Astrocyte of the spinal cord (primary cell): ENCODE measurements around the gene HID1.

Experiments used
- DNase-seq: peaks from one replicate; pipeline ENCODE4 v3.0.0; 2011; ENCODE audit warnings: low read depth, low spot score
- H3K4me3 ChIP-seq: 2 replicates; pipeline ENCODE4 v1.5.1; 2011; ENCODE audit warnings: low read depth, mild to moderate bottlenecking, low read length, moderate library complexity
- in situ Hi-C: cut with HindIII; loops from 2 replicates; pipeline ENCODE4 v1.10.0; 2017; ENCODE audit warnings: low sequenced_read_pairs
- TF ChIP-seq, protein P1 (sequence below): IDR thresholded peaks from 2 replicates; pipeline ENCODE4 v1.5.1; 2012; ENCODE audit warnings: low read depth, mild to moderate bottlenecking, low read length, inconsistent platforms

The HID1 gene

DNA sequence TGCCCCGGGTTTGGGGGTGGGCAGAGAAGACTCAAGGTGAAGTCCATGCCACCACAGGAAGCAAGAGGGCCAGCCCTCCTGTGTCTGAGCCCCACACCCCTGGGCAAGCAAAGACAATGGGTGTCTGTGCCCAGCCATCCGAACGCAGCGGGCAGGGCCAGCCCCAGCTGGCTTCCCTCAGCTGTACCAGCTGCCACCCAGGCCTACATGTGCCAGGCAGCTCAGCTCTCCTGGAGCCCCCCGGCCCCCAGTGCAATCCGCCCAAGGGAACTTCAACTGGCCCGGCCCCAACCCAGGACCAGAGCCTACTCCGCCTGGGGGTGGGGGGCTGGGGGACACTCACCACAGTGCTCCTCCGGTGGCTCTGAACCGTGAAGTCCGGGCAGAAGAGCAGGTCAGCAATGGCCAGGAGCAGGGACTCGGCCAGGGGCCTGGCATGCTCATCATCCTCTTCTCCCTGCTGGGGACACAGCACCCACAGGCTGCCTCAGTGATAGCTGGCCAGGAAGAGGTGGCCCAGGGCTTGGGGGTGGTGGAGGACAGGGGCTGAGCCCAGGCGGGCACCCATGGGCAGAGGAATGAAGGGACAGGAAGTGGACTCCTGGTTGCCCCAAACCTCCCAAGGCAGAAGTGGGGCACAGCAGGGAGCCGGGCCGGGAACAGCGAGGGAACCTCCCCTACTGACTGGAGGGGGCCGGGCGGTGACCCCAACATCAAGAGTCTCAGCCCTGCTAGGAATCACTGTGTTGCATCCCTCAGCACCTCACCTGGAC is 9.8 kb downstream of the HID1 start:
- DNase-seq, result no peak
- in situ Hi-C loops, result no loop called here
- TF ChIP-seq, protein P1, sequence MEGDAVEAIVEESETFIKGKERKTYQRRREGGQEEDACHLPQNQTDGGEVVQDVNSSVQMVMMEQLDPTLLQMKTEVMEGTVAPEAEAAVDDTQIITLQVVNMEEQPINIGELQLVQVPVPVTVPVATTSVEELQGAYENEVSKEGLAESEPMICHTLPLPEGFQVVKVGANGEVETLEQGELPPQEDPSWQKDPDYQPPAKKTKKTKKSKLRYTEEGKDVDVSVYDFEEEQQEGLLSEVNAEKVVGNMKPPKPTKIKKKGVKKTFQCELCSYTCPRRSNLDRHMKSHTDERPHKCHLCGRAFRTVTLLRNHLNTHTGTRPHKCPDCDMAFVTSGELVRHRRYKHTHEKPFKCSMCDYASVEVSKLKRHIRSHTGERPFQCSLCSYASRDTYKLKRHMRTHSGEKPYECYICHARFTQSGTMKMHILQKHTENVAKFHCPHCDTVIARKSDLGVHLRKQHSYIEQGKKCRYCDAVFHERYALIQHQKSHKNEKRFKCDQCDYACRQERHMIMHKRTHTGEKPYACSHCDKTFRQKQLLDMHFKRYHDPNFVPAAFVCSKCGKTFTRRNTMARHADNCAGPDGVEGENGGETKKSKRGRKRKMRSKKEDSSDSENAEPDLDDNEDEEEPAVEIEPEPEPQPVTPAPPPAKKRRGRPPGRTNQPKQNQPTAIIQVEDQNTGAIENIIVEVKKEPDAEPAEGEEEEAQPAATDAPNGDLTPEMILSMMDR, result no peak
- H3K4me3 ChIP-seq, result no peak overlapping the region

DNA sequence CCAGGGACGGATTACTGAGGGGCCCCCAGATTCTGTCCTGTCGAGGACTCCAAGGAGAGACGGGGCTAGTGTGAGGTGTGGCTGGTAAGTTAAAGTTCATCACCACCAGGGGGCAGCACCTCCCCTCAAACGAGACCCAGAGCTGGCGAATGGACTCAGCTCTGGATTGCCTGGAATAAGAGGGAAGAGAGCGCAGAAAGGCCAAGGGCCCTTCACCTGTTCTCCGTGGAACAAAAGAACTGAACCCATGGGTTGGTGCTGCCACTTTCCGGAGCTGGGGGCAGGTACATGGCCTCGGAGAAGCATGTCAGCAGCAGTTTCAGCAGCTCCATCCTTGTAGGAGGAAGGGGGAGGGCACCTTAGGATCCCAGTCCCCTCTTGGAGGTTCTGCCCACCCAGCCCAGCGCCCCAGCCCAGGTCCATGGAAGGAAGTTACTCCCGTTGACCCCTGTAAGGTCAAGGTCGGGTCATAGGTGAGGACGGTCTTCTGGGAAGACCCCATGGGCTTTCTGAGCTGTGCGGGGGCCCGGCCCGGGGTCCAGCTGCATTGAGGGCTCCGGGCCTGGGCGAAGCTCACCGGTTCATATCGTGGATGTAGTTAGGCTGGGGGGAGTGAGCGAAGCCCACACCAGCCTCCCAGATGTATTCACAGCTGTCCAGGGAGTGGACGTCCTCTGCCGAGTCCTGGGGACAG is 10.8 kb downstream of the HID1 start:
- H3K4me3 ChIP-seq, result no peak overlapping the region
- peak; percentile 83 for DNase-seq
- in situ Hi-C loops, result no loop called here
- TF ChIP-seq, protein P1, result peak; percentile 66

DNA sequence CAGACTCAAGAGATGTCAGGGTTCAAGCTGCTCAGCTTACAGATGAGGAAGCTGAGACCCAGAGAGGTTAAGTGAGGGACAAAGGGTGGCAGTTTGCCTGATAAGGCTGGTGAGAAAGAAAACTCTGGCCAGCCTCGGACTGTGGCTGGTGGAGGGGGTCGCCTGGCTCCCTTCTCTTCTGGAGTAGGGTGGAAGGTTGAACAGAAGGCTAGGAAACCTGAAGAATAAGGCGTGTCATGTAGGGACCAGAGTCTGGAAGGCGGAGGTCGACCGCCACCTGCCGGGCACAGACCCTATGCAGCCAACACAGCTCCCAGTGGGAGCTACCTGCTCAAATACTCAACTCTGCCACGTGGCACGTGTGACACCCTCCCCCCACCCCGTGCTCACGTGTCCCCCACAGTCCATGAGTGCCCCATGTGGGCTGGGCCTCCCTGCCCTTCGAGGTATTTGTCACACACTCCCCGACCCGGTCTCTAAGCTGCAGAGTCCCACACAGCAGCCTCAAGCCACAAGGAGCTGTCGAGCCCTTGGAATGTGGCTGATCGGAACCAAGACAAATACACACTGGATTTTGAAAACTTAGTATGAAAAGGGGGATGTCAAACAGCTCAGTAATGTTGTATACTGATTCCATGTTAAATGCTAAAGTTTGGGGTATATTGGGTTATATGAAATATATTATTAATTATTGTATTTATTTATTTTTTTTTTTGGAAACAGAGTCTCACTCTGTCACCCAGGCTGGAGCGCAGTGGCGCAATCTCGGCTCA is 11.8 kb downstream of the HID1 start:
- TF ChIP-seq, protein P1, result peak; percentile 53
- no peak overlapping the region for H3K4me3 ChIP-seq
- peak; percentile 18 for DNase-seq
- in situ Hi-C loops, result no loop called here

DNA sequence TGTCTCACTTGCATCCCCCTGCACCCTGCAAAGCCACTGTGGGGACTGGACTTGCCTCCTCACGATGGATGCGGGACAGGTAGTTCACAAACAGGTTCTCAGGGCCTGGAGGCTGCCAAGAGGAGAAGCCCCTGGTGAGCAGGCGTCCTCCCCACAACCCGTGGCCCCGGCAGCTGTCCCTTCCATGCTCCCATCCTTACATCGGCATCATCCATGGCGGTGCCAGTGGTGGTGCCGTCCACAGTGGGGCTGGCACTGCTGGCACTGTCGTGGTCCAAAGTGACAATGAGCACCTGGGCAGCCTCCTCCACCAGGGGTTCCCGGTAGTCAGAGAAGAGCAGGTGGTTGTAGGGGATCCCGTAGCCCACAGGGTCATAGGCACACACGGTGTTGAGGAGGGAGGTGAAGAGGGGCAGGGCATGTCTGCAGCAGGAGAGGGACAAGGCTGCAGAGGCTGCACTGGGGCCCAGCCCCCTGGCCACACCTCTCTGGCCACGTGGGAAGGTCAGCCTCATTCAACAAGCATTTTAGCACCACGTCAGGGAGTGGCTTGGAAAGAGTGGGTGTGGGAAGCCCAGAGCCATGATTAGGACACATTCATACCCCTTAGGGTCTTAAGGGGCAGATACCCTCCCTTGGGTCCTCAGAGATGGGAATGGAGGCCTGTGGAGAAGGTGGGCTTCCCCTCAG is 12.6 kb downstream of the HID1 start:
- in situ Hi-C loops, result no loop called here
- TF ChIP-seq, protein P1, result no peak
- no peak for DNase-seq

DNA sequence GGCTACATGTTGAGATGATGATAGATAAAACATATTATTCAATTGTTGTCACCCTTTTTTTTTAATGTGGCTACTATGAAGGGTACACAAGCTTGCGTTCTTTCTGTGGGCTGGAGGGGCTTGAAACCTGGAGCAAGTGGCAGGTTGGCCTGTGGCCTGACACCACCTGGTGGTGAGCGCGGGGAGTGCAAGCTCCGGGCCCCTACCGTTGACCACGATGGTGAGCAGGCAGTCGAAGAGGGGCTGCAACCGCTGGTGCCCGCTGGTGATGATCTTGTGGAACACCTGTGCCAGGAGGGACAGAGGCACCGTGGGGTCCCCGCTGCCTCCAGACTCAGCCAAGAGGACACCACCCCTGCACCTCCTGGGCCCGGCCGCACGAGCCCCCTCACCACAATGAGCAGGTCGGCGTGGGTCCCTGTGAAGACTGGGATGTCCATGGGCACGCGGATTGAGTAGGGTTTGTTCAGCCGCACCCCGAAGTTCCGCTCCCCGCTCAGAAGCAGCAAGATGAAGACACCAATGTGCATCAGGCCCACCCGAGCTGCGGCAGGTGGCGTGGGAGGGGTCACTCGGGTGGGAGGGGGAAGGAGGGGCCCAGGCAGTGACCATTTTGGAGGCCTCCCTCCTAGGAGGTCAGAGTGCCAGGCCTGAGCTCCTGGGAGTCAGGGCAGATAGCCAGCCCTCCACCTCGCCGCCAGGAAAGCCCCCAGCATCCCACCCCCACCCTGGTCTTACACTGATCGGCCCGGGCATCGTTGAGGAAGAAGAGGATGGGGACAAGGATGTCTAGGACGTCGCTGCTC is 14.4 kb downstream of the HID1 start:
- peak; percentile 45 for DNase-seq
- in situ Hi-C loops, result no loop called here
- TF ChIP-seq, protein P1, result peak; percentile 97
- no peak overlapping the region for H3K4me3 ChIP-seq

More for the DNA sequence above, 12.6 kb downstream of the HID1 start:
- no peak overlapping the region for H3K4me3 ChIP-seq
